Colonic mucosa (tissue), 4 donors: ENCODE results near the gene TMEM131. TPM values are rescaled to one million over a fixed set of nuclear protein-coding genes. Genes with fewer than 3 reads are reported as not detected.

ENCODE experiments used
- DNase-seq: peaks from one replicate; pipeline ENCODE4 v3.0.0-alpha.2; 2020
- H3K27ac ChIP-seq: fragments of 200-600 bp; one replicate; pipeline ENCODE4 v1.8.0; 2021
- H3K27me3 ChIP-seq: fragments of 200-600 bp; one replicate; pipeline ENCODE4 v1.8.0; 2021
- H3K36me3 ChIP-seq: fragments of 200-600 bp; one replicate; pipeline ENCODE4 v1.8.0; 2021
- H3K4me1 ChIP-seq: fragments of 200-600 bp; one replicate; pipeline ENCODE4 v1.8.0; 2021; ENCODE audit warnings: mild to moderate bottlenecking
- H3K4me3 ChIP-seq: fragments of 200-600 bp; one replicate; pipeline ENCODE4 v1.8.0; 2021
- H3K9ac ChIP-seq, 2 donors: one replicate each; pipeline ENCODE4 v1.7.0; 2013; ENCODE audit warnings: control low read depth in 2 of 2, low read depth in 2 of 2, low read length in 2 of 2
- H3K9me3 ChIP-seq: fragments of 200-600 bp; one replicate; pipeline ENCODE4 v1.8.0; 2021
- intact Hi-C: fragments of 100-400 bp; cut with DNase I; formaldehyde crosslinking; loops from one replicate; pipeline ENCODE4 v1.14.1; 2022
- total RNA-seq, 2 donors: library from RNA; stranded (reverse); fragmentation: NEBNext Ultra II Directional in 1 of 2; extraction: Animal tissue kit (Norgen Biotek cat#: 25700) in 1 of 2; gene quantifications; one replicate each; pipeline ENCODE4 v1.2.1, GENCODE V29; 2021
- TF ChIP-seq, protein P1 (sequence below): fragments of 200-600 bp; IDR thresholded peaks from one replicate; pipeline ENCODE4 v1.8.0; 2022; ENCODE audit warnings: antibody characterized with exemption, mild to moderate bottlenecking
- donor health status: healthy.
- donor health status: DM: no; HTN: no; CAD: no.
- donor health status: DM: no; HTN: no; CAD: no.

TMEM131 gene
- total RNA-seq, 2 donors from 2014 or later, result 52.4 to 60.8 TPM

GRCh38 chr2:97765933-97766332 is 229.8 kb downstream of the TMEM131 start:
- Histone ChIP-seq H3K27me3 (no peaks in the 10 kb centered on the region), H3K9ac (no peak overlapping the region), H3K4me3 (no peak overlapping the region), H3K9me3 (no peaks in the 10 kb centered on the region), H3K27ac (no peak overlapping the region), H3K36me3 (peaks cover 10% of the 10 kb centered on the region), H3K4me1 (no peaks in the 10 kb centered on the region)
- TF ChIP-seq, protein P1, sequence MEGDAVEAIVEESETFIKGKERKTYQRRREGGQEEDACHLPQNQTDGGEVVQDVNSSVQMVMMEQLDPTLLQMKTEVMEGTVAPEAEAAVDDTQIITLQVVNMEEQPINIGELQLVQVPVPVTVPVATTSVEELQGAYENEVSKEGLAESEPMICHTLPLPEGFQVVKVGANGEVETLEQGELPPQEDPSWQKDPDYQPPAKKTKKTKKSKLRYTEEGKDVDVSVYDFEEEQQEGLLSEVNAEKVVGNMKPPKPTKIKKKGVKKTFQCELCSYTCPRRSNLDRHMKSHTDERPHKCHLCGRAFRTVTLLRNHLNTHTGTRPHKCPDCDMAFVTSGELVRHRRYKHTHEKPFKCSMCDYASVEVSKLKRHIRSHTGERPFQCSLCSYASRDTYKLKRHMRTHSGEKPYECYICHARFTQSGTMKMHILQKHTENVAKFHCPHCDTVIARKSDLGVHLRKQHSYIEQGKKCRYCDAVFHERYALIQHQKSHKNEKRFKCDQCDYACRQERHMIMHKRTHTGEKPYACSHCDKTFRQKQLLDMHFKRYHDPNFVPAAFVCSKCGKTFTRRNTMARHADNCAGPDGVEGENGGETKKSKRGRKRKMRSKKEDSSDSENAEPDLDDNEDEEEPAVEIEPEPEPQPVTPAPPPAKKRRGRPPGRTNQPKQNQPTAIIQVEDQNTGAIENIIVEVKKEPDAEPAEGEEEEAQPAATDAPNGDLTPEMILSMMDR, result no peak
- no peak for DNase-seq
- intact Hi-C loops, result no loop called here

DNA sequence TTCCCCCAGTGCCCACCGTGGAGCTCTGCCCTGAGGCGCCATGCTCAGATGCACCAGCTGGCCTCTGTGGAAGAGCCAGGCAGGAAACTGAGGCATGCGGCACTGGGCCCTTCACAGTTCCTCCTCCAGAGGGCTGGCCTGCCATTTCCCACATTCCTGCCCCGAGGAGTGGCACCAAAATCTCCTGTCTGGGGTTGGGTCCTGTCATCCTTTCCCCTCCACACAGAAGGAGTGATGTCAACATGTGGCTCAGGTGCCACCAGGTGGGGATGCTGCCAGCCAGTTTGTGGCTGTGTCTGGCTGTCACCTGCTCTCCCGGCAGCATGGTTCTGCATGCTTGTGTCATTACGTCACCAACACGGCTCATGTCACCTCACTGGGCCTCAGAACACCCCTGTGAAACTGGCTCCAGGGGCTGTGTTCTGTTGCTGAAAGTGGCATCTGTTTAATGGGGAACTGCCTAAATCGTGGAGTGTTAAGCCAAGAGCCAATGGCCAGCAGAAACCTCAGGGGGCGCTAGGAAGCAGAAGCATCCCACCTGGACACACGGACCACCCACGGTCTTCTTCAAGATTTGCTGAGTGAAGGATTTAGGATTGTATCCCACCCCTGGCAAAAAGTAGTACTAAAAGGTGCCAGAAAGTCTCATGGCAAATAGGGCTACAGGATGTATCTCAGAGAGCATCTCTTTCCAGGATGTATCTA is 231.0 kb downstream of the TMEM131 start:
- Histone ChIP-seq H3K36me3 (peaks cover 10% of the 10 kb centered on the region), H3K27ac (no peak overlapping the region), H3K9ac (no peak overlapping the region), H3K9me3 (no peaks in the 10 kb centered on the region), H3K4me3 (no peak overlapping the region), H3K4me1 (no peaks in the 10 kb centered on the region), H3K27me3 (no peaks in the 10 kb centered on the region)
- TF ChIP-seq, protein P1, result no peak
- intact Hi-C loops, result no loop called here
- DNase-seq, result no peak

GRCh38 chr2:97763176-97763845 is 232.4 kb downstream of the TMEM131 start:
- H3K27me3 ChIP-seq, result no peaks in the 10 kb centered on the region
- intact Hi-C loops, result no loop called here
- TF ChIP-seq, protein P1, result no peak
- DNase-seq, result no peak
- H3K9me3 ChIP-seq, result no peaks in the 10 kb centered on the region
- H3K27ac ChIP-seq, result no peak overlapping the region
- H3K9ac ChIP-seq, result no peak overlapping the region
- no peak overlapping the region for H3K4me3 ChIP-seq
- peaks cover 10% of the 10 kb centered on the region for H3K36me3 ChIP-seq
- no peaks in the 10 kb centered on the region for H3K4me1 ChIP-seq

GRCh38 chr2:97761192-97761591 is 234.6 kb downstream of the TMEM131 start:
- no peaks in the 10 kb centered on the region for H3K9me3 ChIP-seq
- no peak overlapping the region for H3K4me3 ChIP-seq
- H3K36me3 ChIP-seq, result peaks cover 7% of the 10 kb centered on the region
- no peak for DNase-seq
- H3K27me3 ChIP-seq, result no peaks in the 10 kb centered on the region
- TF ChIP-seq, protein P1, result no peak
- no peak overlapping the region for H3K9ac ChIP-seq
- no peak overlapping the region for H3K27ac ChIP-seq
- no peaks in the 10 kb centered on the region for H3K4me1 ChIP-seq
- intact Hi-C loops, result no loop called here

DNA sequence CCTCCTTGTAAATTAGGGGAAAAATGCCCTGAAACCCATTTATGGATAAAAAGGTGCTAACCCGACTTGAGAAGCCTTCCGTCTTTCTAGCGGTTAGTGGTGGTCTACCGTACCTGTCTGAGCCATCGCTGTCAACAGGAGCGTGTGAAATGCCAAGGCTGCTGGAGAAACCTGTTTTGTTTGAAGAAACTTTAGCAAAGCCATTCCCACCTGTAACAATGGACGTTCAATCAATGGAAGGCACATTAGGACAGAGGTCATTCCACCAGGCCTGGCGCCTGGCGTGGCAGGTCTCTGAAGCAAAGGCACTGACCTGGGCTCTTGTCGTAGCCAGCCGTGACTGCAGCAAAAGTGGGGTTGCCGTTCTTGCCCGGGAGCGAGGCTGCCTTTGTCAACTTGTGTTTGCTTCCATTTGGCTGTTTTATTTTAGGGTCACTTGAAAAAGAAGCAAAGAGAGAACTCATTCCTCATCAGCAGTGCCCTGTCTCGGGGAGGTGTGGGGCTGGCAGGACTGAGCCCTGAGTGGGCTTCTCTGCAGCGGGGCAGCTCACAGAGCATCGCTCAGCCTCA is 235.2 kb downstream of the TMEM131 start:
- H3K36me3 ChIP-seq, result peaks cover under 1% of the 10 kb centered on the region
- TF ChIP-seq, protein P1, result no peak
- H3K27ac ChIP-seq, result no peak overlapping the region
- no peaks in the 10 kb centered on the region for H3K27me3 ChIP-seq
- no peak for DNase-seq
- H3K9me3 ChIP-seq, result no peaks in the 10 kb centered on the region
- intact Hi-C loops, result no loop called here
- H3K4me1 ChIP-seq, result no peaks in the 10 kb centered on the region
- H3K4me3 ChIP-seq, result no peak overlapping the region
- H3K9ac ChIP-seq, result no peak overlapping the region
